ENCODE data around the gene CHD2.
A peak's percentile ranks its signal among the peaks of the same experiment; 100 is the strongest.
"Not testable (repeated sequence)": the region's sequence is repeated elsewhere in the genome, so short reads cannot be mapped to it uniquely, and the experiment has no call there.

Gene CHD2

GRCh38 chr15:93060336-93061248, 160.5 kb downstream of the CHD2 start:
- TF ChIP-seq, protein P1, sequence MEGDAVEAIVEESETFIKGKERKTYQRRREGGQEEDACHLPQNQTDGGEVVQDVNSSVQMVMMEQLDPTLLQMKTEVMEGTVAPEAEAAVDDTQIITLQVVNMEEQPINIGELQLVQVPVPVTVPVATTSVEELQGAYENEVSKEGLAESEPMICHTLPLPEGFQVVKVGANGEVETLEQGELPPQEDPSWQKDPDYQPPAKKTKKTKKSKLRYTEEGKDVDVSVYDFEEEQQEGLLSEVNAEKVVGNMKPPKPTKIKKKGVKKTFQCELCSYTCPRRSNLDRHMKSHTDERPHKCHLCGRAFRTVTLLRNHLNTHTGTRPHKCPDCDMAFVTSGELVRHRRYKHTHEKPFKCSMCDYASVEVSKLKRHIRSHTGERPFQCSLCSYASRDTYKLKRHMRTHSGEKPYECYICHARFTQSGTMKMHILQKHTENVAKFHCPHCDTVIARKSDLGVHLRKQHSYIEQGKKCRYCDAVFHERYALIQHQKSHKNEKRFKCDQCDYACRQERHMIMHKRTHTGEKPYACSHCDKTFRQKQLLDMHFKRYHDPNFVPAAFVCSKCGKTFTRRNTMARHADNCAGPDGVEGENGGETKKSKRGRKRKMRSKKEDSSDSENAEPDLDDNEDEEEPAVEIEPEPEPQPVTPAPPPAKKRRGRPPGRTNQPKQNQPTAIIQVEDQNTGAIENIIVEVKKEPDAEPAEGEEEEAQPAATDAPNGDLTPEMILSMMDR (IDR thresholded peaks at IDR 0.05; ENCODE audit: insufficient read depth, low read depth, low read length, missing control alignments) = no peak
- DNase-seq (ENCODE audit: low read depth) = no peak
- H3K4me3 ChIP-seq (ENCODE audit: low read length) = no peak overlapping the region

GRCh38 chr15:93062628-93063261, 162.6 kb downstream of the CHD2 start:
- not testable (repeated sequence) for DNase-seq (ENCODE audit: low read depth); H3K4me3 ChIP-seq (ENCODE audit: low read length)

DNA sequence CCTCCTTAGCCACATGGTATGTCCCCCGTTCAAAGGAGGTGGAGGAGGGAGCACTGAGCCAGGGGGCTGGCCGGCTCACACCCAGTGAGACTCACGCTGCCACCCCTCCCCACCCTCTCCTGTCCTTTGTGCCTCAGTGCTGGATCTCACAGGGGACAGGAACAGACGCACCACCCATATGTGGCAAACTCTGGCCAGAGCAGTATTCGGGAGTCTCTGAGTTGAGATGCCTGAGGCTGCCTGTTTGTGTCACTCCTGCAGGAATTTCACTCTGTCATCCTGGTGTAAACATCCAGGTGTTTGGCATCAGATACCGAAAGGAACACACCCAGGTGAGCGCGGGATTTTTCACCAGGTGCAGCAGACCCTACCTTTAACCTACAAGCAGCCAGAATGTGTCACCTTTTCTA, 163.1 kb downstream of the CHD2 start:
- DNase-seq (ENCODE audit: low read depth) = peak; percentile 95
- TF ChIP-seq, protein P1 (IDR thresholded peaks at IDR 0.05; ENCODE audit: insufficient read depth, low read depth, low read length, missing control alignments) = no peak
- no peak overlapping the region for H3K4me3 ChIP-seq (ENCODE audit: low read length)

GRCh38 chr15:93063796-93064690, 163.9 kb downstream of the CHD2 start:
- no peak overlapping the region for H3K4me3 ChIP-seq (ENCODE audit: low read length)
- TF ChIP-seq, protein P1 (IDR thresholded peaks at IDR 0.05; ENCODE audit: insufficient read depth, low read depth, low read length, missing control alignments) = no peak
- DNase-seq (ENCODE audit: low read depth) = peak; percentile 15

GRCh38 chr15:93065641-93066045, 165.5 kb downstream of the CHD2 start:
- TF ChIP-seq, protein P1 (IDR thresholded peaks at IDR 0.05; ENCODE audit: insufficient read depth, low read depth, low read length, missing control alignments) = no peak
- DNase-seq (ENCODE audit: low read depth) = no peak
- H3K4me3 ChIP-seq (ENCODE audit: low read length) = no peak overlapping the region

- TF ChIP-seq, protein P1 (IDR thresholded peaks at IDR 0.05; ENCODE audit: insufficient read depth, low read depth, low read length, missing control alignments) = no peak
- H3K4me3 ChIP-seq (ENCODE audit: low read length) = no peak overlapping the region
- DNase-seq (ENCODE audit: low read depth) = no peak
These were observed 166.1 kb downstream of the CHD2 start for GRCh38 chr15:93066224-93066681.

Measured in epithelial cell of esophagus (primary cell).